Measurements from ENCODE around the gene SPACA9. TPM values are rescaled to one million over a fixed set of nuclear protein-coding genes. Genes with fewer than 3 reads are reported as not detected.

The SPACA9 gene
- total and polyA plus RNA-seq, 2 of the 4 experiments (the other 2 are of a cell fraction) = 0.90 to 4.9 TPM

DNA sequence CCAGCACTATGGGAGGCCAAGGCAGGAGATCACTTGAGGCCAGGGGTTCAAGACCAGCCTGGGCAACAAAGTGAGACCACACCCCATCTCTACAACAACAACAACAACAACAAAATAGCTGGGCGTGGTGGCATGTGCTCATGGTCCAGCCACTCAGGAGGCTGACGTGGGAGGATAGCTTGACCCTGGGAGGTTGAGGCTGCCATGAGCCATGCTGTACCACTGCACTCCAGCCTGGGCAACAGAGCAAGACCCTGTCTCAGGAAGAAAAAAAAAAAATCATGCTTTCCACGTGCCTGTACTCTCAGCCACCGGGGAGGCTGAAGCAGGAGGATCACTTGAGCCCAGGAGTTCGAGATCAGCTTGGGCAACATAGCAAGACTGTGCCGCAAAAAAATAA is 36.2 kb downstream of the SPACA9 start:
- CTCF ChIA-PET = interaction anchor here (0.6 to 1.2 kb wide), 3 partner anchors 12 to 542 kb away, joined by 3 to 7 read pairs (median 3); no protein-coding TSS in a partner anchor
- H2AK9ac ChIP-seq (replicated peaks; ENCODE audit: low read depth, low read length, poor library complexity) = no peak overlapping the region
- H3K36me3 ChIP-seq (ENCODE audit: control insufficient read depth, insufficient read depth, low read length) = peaks cover 39% of the 10 kb centered on the region
- no peak overlapping the region for H3K18ac ChIP-seq (ENCODE audit: low read depth, low read length)
- in situ Hi-C loops (cut with MboI; ENCODE audit: low sequenced_read_pairs) (no loop called here), intact Hi-C loops (cut with micrococcal nuclease) (no loop called here), dilution Hi-C loops (cut with HindIII; ENCODE audit: low sequenced_read_pairs, unreplicated experiment) (no loop called here)
- DNase-seq (no peak), ATAC-seq (ENCODE audit: low read depth) (no peak)
- H2AFZ ChIP-seq (replicated peaks; ENCODE audit: low read length, poor library complexity) = no peak overlapping the region
- no peak overlapping the region for H3K27ac ChIP-seq (ENCODE audit: insufficient read depth, low read length)
- no peaks in the 10 kb centered on the region; a peak in 1 of 4 replicates for H3K79me1 ChIP-seq (ENCODE audit: low read depth in 1 of 2, low read length in 2 of 2)
- H4K8ac ChIP-seq (ENCODE audit: low read depth in 2 of 2, low read length in 2 of 2) = no peak overlapping the region
- no peaks in the 10 kb centered on the region for H3K4me1 ChIP-seq (ENCODE audit: control insufficient read depth, insufficient read depth, low read length)
- no peak overlapping the region for H3K9ac ChIP-seq (ENCODE audit: low read depth, low read length)
- no peak overlapping the region for H2BK15ac ChIP-seq (ENCODE audit: low read depth, low read length)
- no peak overlapping the region for H3K14ac ChIP-seq (replicated peaks; ENCODE audit: low read depth, low read length)
- WGBS, 2 experiments (ENCODE audit: extremely low coverage in 2 of 2, insufficient read length in 1 of 2) = 100% methylated on average over 1 of the region's 6 CpGs; no CpG with 5 or more reads in 1 of the 2 experiments
- H3K4ac ChIP-seq (ENCODE audit: low read depth, low read length) = no peak overlapping the region
- BruUV-seq (replicated peaks) = no TSS peak
- H4K5ac ChIP-seq (ENCODE audit: low read depth, low read length) = no peak overlapping the region
- no peak overlapping the region for H4K91ac ChIP-seq (ENCODE audit: insufficient read depth, low read depth, low read length)
- H3K9me3 ChIP-seq (ENCODE audit: control insufficient read depth, insufficient read depth, low read length) = no peaks in the 10 kb centered on the region
- H2BK5ac ChIP-seq (ENCODE audit: low read depth, low read length, poor library complexity, severe bottlenecking) = no peak overlapping the region
- H2BK120ac ChIP-seq (ENCODE audit: low read depth, low read length) = no peak overlapping the region
- TF ChIP-seq CEBPB (IDR thresholded peaks at IDR 0.05; ENCODE audit: low read depth, low read length) (no peak), SMC3 (IDR thresholded peaks at IDR 0.05; ENCODE audit: low read depth, low read length) (no peak), NFE2L2 (IDR thresholded peaks at IDR 0.05; ENCODE audit: low read depth, low read length) (no peak), MXI1 (IDR thresholded peaks at IDR 0.05; ENCODE audit: borderline replicate concordance, low read depth, low read length) (no peak), RAD21 (IDR thresholded peaks at IDR 0.05; ENCODE audit: low read length) (no peak), BHLHE40 (IDR thresholded peaks at IDR 0.05; ENCODE audit: low read depth, low read length) (no peak), FOS (IDR thresholded peaks at IDR 0.05; ENCODE audit: low read depth, low read length) (no peak), MAFK (IDR thresholded peaks at IDR 0.05; ENCODE audit: low read depth, low read length) (no peak)
- TF ChIP-seq, protein P1, sequence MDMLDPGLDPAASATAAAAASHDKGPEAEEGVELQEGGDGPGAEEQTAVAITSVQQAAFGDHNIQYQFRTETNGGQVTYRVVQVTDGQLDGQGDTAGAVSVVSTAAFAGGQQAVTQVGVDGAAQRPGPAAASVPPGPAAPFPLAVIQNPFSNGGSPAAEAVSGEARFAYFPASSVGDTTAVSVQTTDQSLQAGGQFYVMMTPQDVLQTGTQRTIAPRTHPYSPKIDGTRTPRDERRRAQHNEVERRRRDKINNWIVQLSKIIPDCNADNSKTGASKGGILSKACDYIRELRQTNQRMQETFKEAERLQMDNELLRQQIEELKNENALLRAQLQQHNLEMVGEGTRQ (IDR thresholded peaks at IDR 0.05; ENCODE audit: low read depth, low read length) = no peak
- TF ChIP-seq, protein P2, sequence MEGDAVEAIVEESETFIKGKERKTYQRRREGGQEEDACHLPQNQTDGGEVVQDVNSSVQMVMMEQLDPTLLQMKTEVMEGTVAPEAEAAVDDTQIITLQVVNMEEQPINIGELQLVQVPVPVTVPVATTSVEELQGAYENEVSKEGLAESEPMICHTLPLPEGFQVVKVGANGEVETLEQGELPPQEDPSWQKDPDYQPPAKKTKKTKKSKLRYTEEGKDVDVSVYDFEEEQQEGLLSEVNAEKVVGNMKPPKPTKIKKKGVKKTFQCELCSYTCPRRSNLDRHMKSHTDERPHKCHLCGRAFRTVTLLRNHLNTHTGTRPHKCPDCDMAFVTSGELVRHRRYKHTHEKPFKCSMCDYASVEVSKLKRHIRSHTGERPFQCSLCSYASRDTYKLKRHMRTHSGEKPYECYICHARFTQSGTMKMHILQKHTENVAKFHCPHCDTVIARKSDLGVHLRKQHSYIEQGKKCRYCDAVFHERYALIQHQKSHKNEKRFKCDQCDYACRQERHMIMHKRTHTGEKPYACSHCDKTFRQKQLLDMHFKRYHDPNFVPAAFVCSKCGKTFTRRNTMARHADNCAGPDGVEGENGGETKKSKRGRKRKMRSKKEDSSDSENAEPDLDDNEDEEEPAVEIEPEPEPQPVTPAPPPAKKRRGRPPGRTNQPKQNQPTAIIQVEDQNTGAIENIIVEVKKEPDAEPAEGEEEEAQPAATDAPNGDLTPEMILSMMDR (conservative IDR thresholded peaks at IDR 0.05; ENCODE audit: low read depth, low read length) = no peak
- no peaks in the 10 kb centered on the region for H4K20me1 ChIP-seq (ENCODE audit: insufficient read depth, low read length)
- no peak overlapping the region for H3K56ac ChIP-seq (ENCODE audit: extremely low read depth, insufficient read depth, low read length)
- no peaks in the 10 kb centered on the region for H3K9me1 ChIP-seq (ENCODE audit: insufficient read depth, low read length)
- H3K27me3 ChIP-seq (ENCODE audit: control insufficient read depth, insufficient read depth, low read length) = no peaks in the 10 kb centered on the region
- H2AK5ac ChIP-seq (ENCODE audit: low read depth, low read length) = no peak overlapping the region
- H3K4me3 ChIP-seq (ENCODE audit: insufficient read depth, low read depth, low read length) = no peak overlapping the region
- no peak overlapping the region for H3K4me2 ChIP-seq (ENCODE audit: low read depth, low read length)
- POLR2A ChIA-PET (ENCODE audit: unreplicated experiment) = no interaction called here
- H2BK20ac ChIP-seq (ENCODE audit: low read depth, low read length) = no peak overlapping the region
- H3K23ac ChIP-seq (ENCODE audit: low read depth, low read length) = no peak overlapping the region
